ENCODE data around the gene ZGPAT. TPM values are rescaled to one million over a fixed set of nuclear protein-coding genes. Genes with fewer than 3 reads are reported as not detected.

ZGPAT gene
- total and polyA plus RNA-seq, 10 of the 15 experiments (the other 5 are each of a cell fraction or from before 2014, with no cell fraction given): 0.58 to 52.9 (median 18.0) TPM

GRCh38 chr20:63672666-63673065 is 35.2 kb upstream of the ZGPAT start:
- no TSS peak for BruUV-seq (replicated peaks)
- ATAC-seq (no peak), FAIRE-seq (no peak), DNase-seq (ENCODE audit: low read depth, low spot score) (no peak)
- Histone ChIP-seq H4K20me1 (ENCODE audit: control insufficient read depth, insufficient read depth) (no peaks in the 10 kb centered on the region), H3K9ac (ENCODE audit: control insufficient read depth, insufficient read depth, low read length) (no peak overlapping the region), H3K4me1 (ENCODE audit: control insufficient read depth, insufficient read depth, low read length) (no peaks in the 10 kb centered on the region), H3K4me2 (ENCODE audit: control insufficient read depth, insufficient read depth) (no peak overlapping the region), H3K27me3 (replicated peaks in 1 of 2; ENCODE audit: control insufficient read depth in 2 of 2, insufficient read depth in 2 of 2, low read length in 1 of 2) (no peaks in the 10 kb centered on the region), H2AFZ (ENCODE audit: control insufficient read depth, low read depth, low read length) (no peak overlapping the region), H3K4me3 (no peak overlapping the region), H3K27ac (ENCODE audit: control insufficient read depth, insufficient read depth) (no peak overlapping the region), H3K79me2 (ENCODE audit: control insufficient read depth, insufficient read depth, low read length) (no peaks in the 10 kb centered on the region), H3K36me3 (ENCODE audit: control insufficient read depth in 2 of 2, insufficient read depth in 2 of 2, low read length in 1 of 2) (peaks cover 4 to 12% of the 10 kb centered on the region in 2 experiments; a peak in 3 of 4 replicates), H3K9me3 (replicated peaks; ENCODE audit: control insufficient read depth, insufficient read depth, low read length) (no peaks in the 10 kb centered on the region)
- CTCF ChIA-PET: no interaction called here
- no peak for TF ChIP-seq PAX5 (IDR thresholded peaks at IDR 0.05; ENCODE audit: borderline replicate concordance, low read depth, low read length)
- no peak for TF ChIP-seq ZNF687 (IDR thresholded peaks at IDR 0.05)
- no peak for TF ChIP-seq RCOR1 (conservative IDR thresholded peaks at IDR 0.05; ENCODE audit: low read depth, low read length)
- TF ChIP-seq HSF1 (IDR thresholded peaks at IDR 0.05; ENCODE audit: low read depth, low read length): no peak
- TF ChIP-seq SREBF1 (IDR thresholded peaks at IDR 0.05; ENCODE audit: low read length): no peak
- no peak for TF ChIP-seq EP300 (IDR thresholded peaks at IDR 0.05; ENCODE audit: borderline replicate concordance in 1 of 2, control insufficient read depth in 1 of 2, low read depth in 2 of 2, low read length in 2 of 2)
- TF ChIP-seq EGR1 (IDR thresholded peaks at IDR 0.05; ENCODE audit: borderline replicate concordance in 1 of 2, low read depth in 2 of 2, low read length in 2 of 2): no peak
- no peak for TF ChIP-seq E4F1 (IDR thresholded peaks at IDR 0.05; ENCODE audit: borderline replicate concordance, partially characterized antibody)
- no peak for TF ChIP-seq SKIL (IDR thresholded peaks at IDR 0.05; ENCODE audit: low read depth, poor library complexity, severe bottlenecking)
- no peak for TF ChIP-seq DPF2 (IDR thresholded peaks at IDR 0.05)
- SMC1A ChIA-PET (ENCODE audit: uncharacterized antibody, unreplicated experiment): no interaction called here
- POLR2A ChIA-PET: no interaction called here
- RAD21 ChIA-PET (ENCODE audit: unreplicated experiment): no interaction called here
- intact Hi-C loops (cut with micrococcal nuclease; ENCODE audit: unreplicated experiment) (no loop called here), in situ Hi-C loops (cut with MboI) (no loop called here)
- WGBS (ENCODE audit: insufficient coverage, insufficient replicate concordance, low lambda C conversion rate, missing lambda C conversion rate): 87% methylated on average over 10 of the region's 10 CpGs

Data from GM12878 (cell line).